HG03045 (cell line): ENCODE measurements around the gene TXNDC11.

Experiments
- ATAC-seq: cut with Tn5 transposase; IDR thresholded peaks from one replicate; pipeline ENCODE4 v1.9.1; 2021; ENCODE audit warnings: mild to moderate bottlenecking, moderate library complexity; ENCODE audit not compliant: unreplicated experiment

TXNDC11 gene

GRCh38 chr16:11755022-11755760 is 12.5 kb upstream of the TXNDC11 start:
- ATAC-seq: no peak

GRCh38 chr16:11752856-11753255 is 10.2 kb upstream of the TXNDC11 start:
- no peak for ATAC-seq

GRCh38 chr16:11750056-11750455 is 7.4 kb upstream of the TXNDC11 start:
- no peak for ATAC-seq

GRCh38 chr16:11748404-11749254 is 6.0 kb upstream of the TXNDC11 start:
- no peak for ATAC-seq

- ATAC-seq: no peak
Observed at GRCh38 chr16:11747949-11748403, 5.3 kb upstream of the TXNDC11 start.

GRCh38 chr16:11744075-11744470 is 1.4 kb upstream of the TXNDC11 start:
- no peak for ATAC-seq

- ATAC-seq: no peak
Observed at GRCh38 chr16:11743308-11744074, 834 bp upstream of the TXNDC11 start.

GRCh38 chr16:11742093-11742535 is 543 bp downstream of the TXNDC11 start:
- peak; percentile 13 for ATAC-seq

GRCh38 chr16:11740567-11740966 is 2.1 kb downstream of the TXNDC11 start:
- ATAC-seq: no peak

GRCh38 chr16:11738742-11739544 is 3.7 kb downstream of the TXNDC11 start:
- no peak for ATAC-seq

- ATAC-seq: no peak
Observed at GRCh38 chr16:11737713-11738112, 4.9 kb downstream of the TXNDC11 start.

- no peak for ATAC-seq
Observed at GRCh38 chr16:11736903-11737302, 5.8 kb downstream of the TXNDC11 start.

- no peak for ATAC-seq
Observed at GRCh38 chr16:11735787-11736186, 6.9 kb downstream of the TXNDC11 start.

- no peak for ATAC-seq
Observed at GRCh38 chr16:11734653-11735043, 8.0 kb downstream of the TXNDC11 start.

GRCh38 chr16:11734025-11734652 is 8.5 kb downstream of the TXNDC11 start:
- ATAC-seq: no peak

GRCh38 chr16:11731222-11731621 is 11.4 kb downstream of the TXNDC11 start:
- ATAC-seq: no peak

GRCh38 chr16:11729787-11730186 is 12.9 kb downstream of the TXNDC11 start:
- ATAC-seq: no peak

GRCh38 chr16:11727796-11728543 is 14.7 kb downstream of the TXNDC11 start:
- no peak for ATAC-seq

- no peak for ATAC-seq
Observed at GRCh38 chr16:11726008-11726407, 16.6 kb downstream of the TXNDC11 start.
